Activated T-cell treated with anti-CD3 and anti-CD28 coated beads, Interleukin-2, amount 50 U/mL, for 1 hour (primary cell): ENCODE data around the gene ATP10D.
"Not testable (repeated sequence)": the region's sequence is repeated elsewhere in the genome, so short reads cannot be mapped to it uniquely, and the experiment has no call there.

ENCODE experiments used
- DNase-seq: peaks from one replicate; pipeline ENCODE4 v3.0.0-alpha.2; 2020

ATP10D gene

DNA sequence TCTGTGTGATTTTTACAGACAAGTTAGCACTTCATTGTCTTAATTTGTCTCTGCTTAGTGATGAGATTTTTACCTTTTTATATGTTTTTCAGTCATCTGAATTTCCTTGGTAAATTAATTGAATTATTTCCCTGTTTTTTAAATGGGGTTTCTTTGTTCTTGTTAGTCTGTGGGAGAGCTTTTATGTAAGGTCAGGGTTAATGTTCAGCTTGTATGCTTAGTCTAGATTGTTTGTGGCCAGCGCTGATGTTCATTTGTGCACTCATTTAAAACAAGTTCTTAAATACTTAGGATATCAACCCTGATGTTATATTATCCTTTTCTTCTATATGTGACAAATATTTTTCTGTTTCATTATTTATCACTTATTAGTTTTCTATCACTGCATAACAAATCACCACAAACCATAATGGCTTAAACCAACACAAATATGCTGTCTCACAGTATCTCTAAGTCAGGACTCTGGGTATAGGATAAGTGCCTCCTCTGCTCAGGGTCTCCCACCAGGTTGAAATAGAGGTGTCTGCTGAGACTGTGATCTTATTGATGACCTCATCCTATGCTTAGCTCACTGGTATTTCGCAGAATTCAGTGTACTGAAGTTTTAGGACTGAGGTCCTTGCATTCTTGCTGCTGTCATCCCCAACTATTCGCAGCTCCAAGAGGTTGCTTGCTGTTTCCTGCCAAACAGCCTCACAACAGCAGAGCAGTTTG, 53.2 kb downstream of the ATP10D start:
- no peak for DNase-seq

GRCh38 chr4:47538825-47539154, 53.7 kb downstream of the ATP10D start:
- DNase-seq: no peak

- DNase-seq: not testable (repeated sequence)
Observed at GRCh38 chr4:47542640-47543039, 57.6 kb downstream of the ATP10D start.

GRCh38 chr4:47543331-47543730, 58.3 kb downstream of the ATP10D start:
- DNase-seq: no peak

GRCh38 chr4:47550357-47550756, 65.3 kb downstream of the ATP10D start:
- DNase-seq: not testable (repeated sequence)

DNA sequence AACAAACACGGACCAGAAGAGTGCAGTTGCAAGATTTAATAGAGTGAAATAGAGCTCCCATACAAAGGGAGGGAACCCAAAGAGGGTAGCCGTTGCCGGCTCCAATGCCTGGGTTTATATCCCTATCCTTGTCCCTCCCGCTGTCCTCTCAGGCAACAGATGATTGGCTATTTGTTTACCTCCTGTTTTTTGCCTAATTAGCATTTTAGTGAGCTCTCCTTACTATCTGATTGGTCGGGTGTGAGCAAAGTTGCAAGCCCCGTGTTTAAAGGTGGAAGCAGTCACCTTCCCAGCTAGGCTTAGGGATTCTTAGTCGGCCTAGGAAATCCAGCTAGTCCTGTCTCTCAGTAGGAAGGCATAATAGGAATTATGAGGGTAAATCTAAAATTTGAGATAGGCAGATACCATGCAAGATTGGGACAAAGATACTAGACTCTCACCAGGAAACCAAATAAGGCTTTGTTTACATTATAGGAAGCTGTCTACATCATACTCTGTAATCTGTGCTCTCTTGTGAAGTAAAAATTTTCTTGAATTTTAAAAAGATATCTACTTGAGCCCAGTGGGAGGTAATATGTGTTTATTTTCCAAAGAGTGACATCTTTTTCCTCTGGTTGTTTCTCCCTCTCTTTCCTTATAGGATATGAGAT, 65.9 kb downstream of the ATP10D start:
- no peak for DNase-seq

DNA sequence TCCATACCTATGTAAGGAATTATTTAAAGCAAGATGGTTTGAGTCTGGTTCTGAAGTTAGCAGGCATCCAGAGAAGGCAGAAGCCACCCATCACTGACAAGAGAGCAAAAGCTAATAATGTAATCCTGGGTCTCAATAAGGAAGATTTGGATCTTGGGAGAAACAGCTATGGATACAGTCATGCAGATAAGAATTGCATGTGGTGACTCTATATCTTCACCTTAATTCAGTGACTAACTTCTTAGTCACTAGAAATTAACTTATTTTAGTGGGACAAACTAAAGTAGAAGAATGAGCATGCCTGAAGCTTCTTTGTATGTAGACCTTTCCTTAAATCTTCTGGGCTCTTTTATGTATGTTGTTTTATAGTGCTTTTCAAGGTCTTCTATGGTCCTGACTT, 66.6 kb downstream of the ATP10D start:
- no peak for DNase-seq

- DNase-seq: no peak
Observed at GRCh38 chr4:47553329-47554125, 68.5 kb downstream of the ATP10D start.

- DNase-seq: not testable (repeated sequence)
Observed at GRCh38 chr4:47555920-47556319, 70.8 kb downstream of the ATP10D start.

DNA sequence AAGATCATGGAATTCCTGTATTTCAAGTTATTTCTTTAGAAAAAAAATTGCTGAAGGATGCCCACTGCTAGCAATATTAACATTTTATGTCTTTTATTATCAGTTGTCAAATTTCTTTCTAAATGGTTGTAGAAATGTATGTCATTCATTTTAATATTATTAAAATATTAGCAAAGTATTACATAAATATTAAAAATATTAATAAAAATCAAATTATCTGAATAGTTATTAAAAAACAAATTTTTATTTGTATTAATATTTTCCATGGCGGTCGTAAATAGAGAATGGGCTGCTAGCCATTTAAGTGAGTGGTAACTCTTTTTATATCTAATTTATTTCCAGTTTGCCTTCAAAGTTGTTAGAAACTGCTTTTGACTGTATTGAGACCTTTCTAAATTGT, 72.2 kb downstream of the ATP10D start:
- no peak for DNase-seq

- no peak for DNase-seq
Observed at GRCh38 chr4:47560682-47561081, 75.6 kb downstream of the ATP10D start.

DNA sequence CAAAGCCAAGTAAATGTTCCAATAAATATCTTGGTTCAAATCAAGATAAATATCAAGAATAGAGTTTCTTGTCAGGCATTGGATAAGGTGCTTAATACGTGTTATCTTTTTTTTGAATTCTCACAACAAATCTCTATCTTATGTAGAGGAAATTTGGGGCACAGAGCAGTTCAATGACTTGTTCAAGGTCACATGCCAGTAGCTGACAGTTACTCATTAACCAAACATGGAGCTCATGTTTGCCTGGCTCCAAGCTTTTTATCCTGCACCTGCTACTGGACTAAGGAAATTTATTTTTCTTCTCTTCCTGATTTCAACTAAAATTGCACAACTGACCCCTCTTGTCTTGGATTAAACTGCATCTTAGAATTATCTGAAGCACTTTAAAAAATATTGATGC, 76.3 kb downstream of the ATP10D start:
- DNase-seq: no peak

- no peak for DNase-seq
Observed at GRCh38 chr4:47562297-47562696, 77.2 kb downstream of the ATP10D start.

DNA sequence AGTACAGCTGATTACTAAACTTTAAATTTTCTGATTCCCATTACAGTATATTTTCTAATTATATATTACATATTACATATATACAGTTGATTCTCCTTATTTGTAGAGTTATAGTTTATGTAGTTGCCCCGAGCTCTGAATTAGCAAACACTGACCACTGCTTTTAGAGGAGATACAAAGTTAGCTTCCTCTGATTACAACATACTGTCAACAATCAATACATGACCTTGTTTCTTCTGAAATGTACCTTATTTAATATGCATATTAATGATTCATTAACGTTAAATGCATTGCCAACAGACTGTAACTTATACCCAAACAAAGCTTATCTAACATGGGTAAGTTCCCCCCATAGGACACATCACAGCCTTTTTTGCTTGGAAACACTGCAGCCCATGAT, 81.5 kb downstream of the ATP10D start:
- DNase-seq: no peak

DNA sequence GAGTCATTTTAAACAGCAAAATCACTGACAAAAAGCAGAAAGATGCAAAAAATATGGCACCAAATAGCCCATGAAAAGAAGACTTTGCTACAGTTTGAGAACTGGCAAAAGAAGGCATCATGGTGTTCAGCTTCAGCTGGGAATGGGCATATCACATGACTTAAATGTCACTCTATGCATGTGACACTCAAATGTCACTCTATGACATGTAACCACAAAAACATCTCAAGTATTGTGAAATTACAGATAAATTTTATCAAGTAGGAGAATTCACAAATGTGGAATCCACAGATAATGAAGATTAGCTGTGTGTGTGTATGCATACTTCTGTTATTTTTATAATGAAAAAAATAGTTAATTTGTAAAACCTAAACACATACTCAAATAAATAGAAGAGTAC, 81.9 kb downstream of the ATP10D start:
- no peak for DNase-seq

DNA sequence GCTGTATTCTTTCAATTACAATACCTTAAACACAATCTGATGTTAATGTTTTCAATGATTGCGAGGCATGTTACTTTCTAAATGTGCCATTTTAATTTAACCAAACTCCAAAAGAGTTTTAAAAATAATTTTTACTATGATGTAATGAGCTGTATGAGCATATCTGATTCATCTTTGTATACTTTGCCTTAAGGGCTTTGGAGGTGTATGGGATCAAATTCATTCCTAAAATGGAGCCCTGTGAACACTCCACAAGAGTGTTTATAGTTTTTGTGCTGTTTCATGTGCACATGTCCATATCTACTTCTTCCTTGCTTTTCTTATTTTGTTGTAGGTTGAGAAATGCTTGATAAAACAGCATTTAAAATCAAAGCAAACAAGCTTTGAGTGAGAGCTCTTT, 82.4 kb downstream of the ATP10D start:
- DNase-seq: no peak

DNA sequence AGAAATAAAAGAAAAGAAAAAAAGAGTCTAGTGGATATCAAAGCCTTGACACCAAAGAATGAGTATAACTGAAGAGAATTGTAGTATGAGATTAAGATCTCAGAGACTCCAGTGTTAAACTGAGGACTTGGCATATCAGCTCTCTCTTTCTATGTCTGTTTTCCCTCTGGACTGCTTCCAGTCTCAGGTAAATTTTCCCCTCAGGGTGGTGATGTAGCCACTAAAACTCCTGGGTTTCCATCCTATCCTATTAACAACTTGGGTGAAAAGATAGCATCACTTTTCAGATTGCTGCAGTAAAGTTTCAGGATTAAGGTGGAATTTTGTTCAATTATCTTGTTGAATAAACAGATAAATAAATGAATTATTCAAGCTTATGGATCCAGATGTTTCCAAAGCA, 85.7 kb downstream of the ATP10D start:
- no peak for DNase-seq

DNA sequence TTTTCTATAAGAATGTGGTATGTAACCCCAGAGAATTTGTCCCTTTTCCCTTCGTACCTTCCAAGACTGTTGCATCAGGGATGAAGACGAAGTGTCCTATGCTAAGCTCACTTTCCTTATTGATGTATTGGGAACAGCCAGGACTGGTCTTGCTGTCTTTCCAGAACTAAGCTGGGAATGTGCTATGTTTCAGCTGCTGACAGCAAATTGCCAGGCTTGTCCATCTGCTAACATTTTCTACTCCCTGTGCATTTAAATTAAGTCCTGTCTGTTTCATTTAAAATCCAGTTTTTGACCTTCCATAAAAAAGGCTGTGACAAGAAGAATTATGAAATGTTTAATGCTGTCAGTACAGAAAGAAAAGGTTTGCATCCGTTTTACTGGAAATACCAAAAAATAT, 87.9 kb downstream of the ATP10D start:
- DNase-seq: no peak

- DNase-seq: no peak
Observed at GRCh38 chr4:47577779-47578553, 92.9 kb downstream of the ATP10D start.

DNA sequence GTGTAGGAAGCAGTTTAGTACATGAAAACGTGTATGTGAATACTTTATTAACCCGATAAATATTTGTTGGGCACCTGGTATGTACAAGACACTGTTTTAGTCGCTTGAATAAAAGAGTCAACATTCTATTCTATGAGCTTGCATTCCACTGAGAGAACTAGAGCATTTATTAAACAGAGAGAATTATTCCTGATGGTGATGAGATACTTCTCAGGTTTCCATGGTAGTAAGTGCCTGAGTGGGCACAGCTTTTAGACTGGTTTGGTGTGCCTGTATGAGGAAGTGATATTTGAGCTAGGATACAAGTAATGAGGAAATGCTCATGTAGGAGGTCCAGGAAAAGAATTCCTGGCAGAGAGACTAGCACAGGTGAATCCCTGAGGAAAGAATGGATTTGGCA, 94.2 kb downstream of the ATP10D start:
- DNase-seq: no peak

- DNase-seq: no peak
Observed at GRCh38 chr4:47590325-47590724, 105.2 kb downstream of the ATP10D start.

DNA sequence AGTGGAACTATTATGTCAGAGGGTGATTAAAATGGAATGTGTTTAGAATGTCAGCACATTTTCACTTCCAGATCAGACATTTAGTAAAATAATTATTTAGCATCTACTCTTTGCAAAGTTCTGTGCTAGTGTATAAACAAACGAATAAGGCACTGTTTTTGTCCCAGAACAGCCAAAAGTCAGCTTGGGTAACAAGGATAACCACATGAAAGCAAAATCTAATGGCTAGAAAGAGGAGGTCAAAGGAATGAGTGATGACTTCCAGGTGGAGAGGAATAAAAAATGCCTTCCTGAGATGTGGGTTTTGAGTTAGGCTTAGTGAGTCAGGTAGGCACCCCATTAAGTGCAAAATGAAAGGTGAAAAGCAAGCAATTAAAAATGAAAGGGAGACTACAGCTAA, 112.6 kb downstream of the ATP10D start:
- DNase-seq: no peak

DNA sequence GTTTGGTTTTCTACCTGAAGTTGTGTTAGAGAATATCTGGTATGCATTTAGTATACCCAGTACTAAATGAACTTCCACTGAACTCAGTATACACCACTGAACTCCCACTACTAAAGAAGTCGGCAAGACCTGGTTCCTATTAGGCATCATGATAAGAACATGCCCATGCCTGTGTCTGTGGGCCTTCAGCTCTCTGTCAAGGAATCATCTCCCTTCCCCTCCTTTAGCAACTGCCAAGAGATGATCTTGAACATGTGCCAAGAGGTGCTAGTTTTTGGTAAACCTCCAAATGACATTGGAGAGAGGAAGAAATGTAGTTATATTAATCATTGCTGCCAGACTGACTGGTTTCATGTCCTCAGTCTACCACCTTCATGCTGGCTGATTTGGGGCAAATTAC, 113.2 kb downstream of the ATP10D start:
- DNase-seq: no peak
